Thyroid gland (tissue), 4 donors: ENCODE data around the gene NAT8L. TPM values are rescaled to one million over a fixed set of nuclear protein-coding genes. Genes with fewer than 3 reads are reported as not detected.
A peak's percentile ranks its signal among the peaks of the same experiment; 100 is the strongest.
"Not testable (repeated sequence)": the region's sequence is repeated elsewhere in the genome, so short reads cannot be mapped to it uniquely, and the experiment has no call there.

Experiments used
- DNase-seq, 2 donors: peaks; one replicate each; pipeline ENCODE4 v3.0.0-alpha.2; 2019
- H3K27ac ChIP-seq, 3 donors: fragments of 200-600 bp; sonication (generic); 1 replicate in 2 of 3; 2 replicates in 1 of 3; pipeline ENCODE4 v1.5.1; 2016 to 2019; ENCODE audit warnings: mild to moderate bottlenecking in 1 of 3, moderate library complexity in 1 of 3
- H3K27me3 ChIP-seq: fragments of 200-600 bp; sonication (generic); one replicate; pipeline ENCODE4 v1.5.1; 2019
- H3K36me3 ChIP-seq, 2 donors: fragments of 200-600 bp; sonication (generic); one replicate each; pipeline ENCODE4 v1.5.1; 2016 to 2019
- H3K4me1 ChIP-seq, 2 donors: fragments of 200-600 bp; sonication (generic); one replicate each; pipeline ENCODE4 v1.5.1; 2017 to 2019
- H3K4me3 ChIP-seq, 3 donors: fragments of 200-600 bp; sonication (generic); replicated peaks in 1 of 3; 1 replicate in 2 of 3; 2 replicates in 1 of 3; pipeline ENCODE4 v1.5.1; 2016; ENCODE audit warnings: mild to moderate bottlenecking in 1 of 3
- H3K9me3 ChIP-seq: fragments of 200-600 bp; sonication (generic); one replicate; pipeline ENCODE4 v1.5.1; 2017
- CTCF ChIP-seq, 6 experiments: fragments of 200-600 bp in 3 of 6; fragments of 450-650 bp in 3 of 6; sonication (generic) in 3 of 6; IDR thresholded peaks; one replicate each; pipeline ENCODE4 v1.5.1; 2016 to 2019; ENCODE audit warnings: antibody characterized with exemption in 6 of 6, mild to moderate bottlenecking in 2 of 6, inconsistent platforms in 1 of 6, moderate library complexity in 1 of 6
- POLR2A ChIP-seq, 2 donors: fragments of 450-650 bp; IDR thresholded peaks; one replicate each; pipeline ENCODE4 v1.6.1; 2017; ENCODE audit warnings: antibody characterized with exemption in 2 of 2, mild to moderate bottlenecking in 2 of 2, moderate library complexity in 1 of 2
- WGBS, 2 donors: methylation state at CpG; one replicate each; pipeline ENCODE4 v1.1.5; 2017; 5-methylcytosine and 5-hydroxymethylcytosine counted together
- intact Hi-C: fragments of 100-400 bp; cut with DNase I; formaldehyde crosslinking; loops from one replicate; pipeline ENCODE4 v1.15.1; 2023
- total RNA-seq, 4 donors: library from RNA; depleted of rRNA; stranded (reverse); fragments of >200 nt; gene quantifications; one replicate each; pipeline ENCODE4 v1.2.3, GENCODE V29; 2016

NAT8L gene
- 1 to 10 TPM; 1.3 to 1.8 (median 1.5) TPM for total RNA-seq

- Histone ChIP-seq H3K9me3 (no peaks in the 10 kb centered on the region), H3K36me3 (no peaks in the 10 kb centered on the region), H3K4me1 (peaks cover 0 to 15% of the 10 kb centered on the region in 2 donors), H3K4me3 (peak within 1 kb of the TSS in 1 of 3 donors; percentile 28), H3K27ac (no peak within 1 kb of the TSS), H3K27me3 (no peaks in the 10 kb centered on the region)
- no CpG with 5 or more reads among the region's 119 CpGs for WGBS, 2 donors
- TF ChIP-seq POLR2A (IDR thresholded peaks at IDR 0.05) (no peak), CTCF (IDR thresholded peaks at IDR 0.05) (no peak)
- peak; percentile 28 to 44 for DNase-seq
- intact Hi-C loops: no loop called here
These were observed at the start of gene NAT8L for GRCh38 chr4:2059046-2059725. NAT8L (plus strand) TSS chr4:2059327; CDS start chr4:2059512, 185 bp downstream.

GRCh38 chr4:2009651-2010233, 49.4 kb upstream of the NAT8L start:
- Histone ChIP-seq H3K4me1 (peaks cover 5 to 13% of the 10 kb centered on the region in 2 donors), H3K36me3 (no peaks in the 10 kb centered on the region), H3K27ac (peak overlapping the region; percentile 97 to 100 (median 99)), H3K27me3 (no peaks in the 10 kb centered on the region), H3K9me3 (no peaks in the 10 kb centered on the region), H3K4me3 (peak overlapping the region; percentile 84 to 99 (median 99))
- WGBS, 2 donors: 12 to 13% methylated on average over 23 of the region's 23 CpGs
- intact Hi-C loops: no loop called here
- peak; percentile 65 to 67 for DNase-seq
- TF ChIP-seq CTCF (IDR thresholded peaks at IDR 0.05) (peak in 4 of 6 experiments; percentile 17 to 38 (median 28)), POLR2A (IDR thresholded peaks at IDR 0.05) (no peak)

GRCh38 chr4:2011583-2011982, 47.5 kb upstream of the NAT8L start:
- no peak for DNase-seq
- no peak for TF ChIP-seq CTCF (IDR thresholded peaks at IDR 0.05)
- TF ChIP-seq POLR2A (IDR thresholded peaks at IDR 0.05): no peak
- Histone ChIP-seq H3K4me3 (no peak overlapping the region), H3K9me3 (no peaks in the 10 kb centered on the region), H3K36me3 (no peaks in the 10 kb centered on the region), H3K27me3 (no peaks in the 10 kb centered on the region), H3K27ac (no peak overlapping the region), H3K4me1 (peaks cover 5 to 13% of the 10 kb centered on the region in 2 donors)
- intact Hi-C loops: no loop called here
- WGBS, 2 donors: 86% methylated on average over 3 of the region's 3 CpGs

GRCh38 chr4:2015008-2015407, 44.1 kb upstream of the NAT8L start:
- Histone ChIP-seq H3K27me3 (no peaks in the 10 kb centered on the region), H3K36me3 (no peaks in the 10 kb centered on the region), H3K4me1 (peaks cover 0 to under 1% of the 10 kb centered on the region in 2 donors), H3K9me3 (no peaks in the 10 kb centered on the region), H3K27ac (no peak overlapping the region), H3K4me3 (no peak overlapping the region)
- DNase-seq: no peak
- TF ChIP-seq CTCF (IDR thresholded peaks at IDR 0.05): no peak
- no peak for TF ChIP-seq POLR2A (IDR thresholded peaks at IDR 0.05)
- 86 to 91% methylated on average over 4 of the region's 4 CpGs for WGBS, 2 donors
- intact Hi-C loops: no loop called here

- H3K4me1 ChIP-seq, H3K27ac ChIP-seq, H3K4me3 ChIP-seq, H3K9me3 ChIP-seq, H3K27me3 ChIP-seq, DNase-seq, intact Hi-C loops, H3K36me3 ChIP-seq: not testable (repeated sequence)
- WGBS, 2 donors: 53 to 55% methylated on average over 15 of the region's 15 CpGs
These were observed 37.6 kb upstream of the NAT8L start for GRCh38 chr4:2021358-2022018.
